Activated T-cell treated with anti-CD3 and anti-CD28 coated beads for 24 hours (primary cell): ENCODE results near the gene LRFN2.

Experiments
- DNase-seq: peaks from one replicate; pipeline ENCODE4 v3.0.0-alpha.2; 2020; ENCODE audit warnings: low read depth

The LRFN2 gene

GRCh38 chr6:40399888-40400457 is 187.2 kb downstream of the LRFN2 start:
- DNase-seq = no peak

- DNase-seq = no peak
Observed at GRCh38 chr6:40398810-40399477, 188.2 kb downstream of the LRFN2 start.

GRCh38 chr6:40398034-40398691 is 189.0 kb downstream of the LRFN2 start:
- DNase-seq = no peak

GRCh38 chr6:40397287-40398033 is 189.7 kb downstream of the LRFN2 start:
- DNase-seq = no peak

GRCh38 chr6:40395698-40396076 is 191.5 kb downstream of the LRFN2 start:
- no peak for DNase-seq

- no peak for DNase-seq
Observed at GRCh38 chr6:40395066-40395697, 192.0 kb downstream of the LRFN2 start.

- DNase-seq = no peak
Observed at GRCh38 chr6:40394381-40394780, 192.8 kb downstream of the LRFN2 start.

GRCh38 chr6:40393641-40394040 is 193.5 kb downstream of the LRFN2 start:
- no peak for DNase-seq

GRCh38 chr6:40392589-40392988 is 194.6 kb downstream of the LRFN2 start:
- no peak for DNase-seq

- DNase-seq = no peak
Observed at GRCh38 chr6:40391851-40392517, 195.2 kb downstream of the LRFN2 start.

- no peak for DNase-seq
Observed at GRCh38 chr6:40391086-40391485, 196.1 kb downstream of the LRFN2 start.

- DNase-seq = no peak
Observed at GRCh38 chr6:40390144-40390800, 196.9 kb downstream of the LRFN2 start.

GRCh38 chr6:40389254-40389653 is 197.9 kb downstream of the LRFN2 start:
- no peak for DNase-seq

GRCh38 chr6:40387871-40388264 is 199.3 kb downstream of the LRFN2 start:
- DNase-seq = no peak

- no peak for DNase-seq
Observed at GRCh38 chr6:40387127-40387870, 199.9 kb downstream of the LRFN2 start.

GRCh38 chr6:40386200-40386599 is 201.0 kb downstream of the LRFN2 start:
- DNase-seq = no peak

GRCh38 chr6:40383348-40384115 is 203.6 kb downstream of the LRFN2 start:
- no peak for DNase-seq

- DNase-seq = no peak
Observed at GRCh38 chr6:40380271-40380670, 206.9 kb downstream of the LRFN2 start.

GRCh38 chr6:40379811-40380210 is 207.4 kb downstream of the LRFN2 start:
- DNase-seq = no peak

GRCh38 chr6:40378725-40379074 is 208.5 kb downstream of the LRFN2 start:
- DNase-seq = no peak
